Activated naive CD8-positive, alpha-beta T cell treated with anti-CD3 and anti-CD28 coated beads for 36 hours (primary cell): ENCODE measurements around the gene ADGRG2. TPM values are rescaled to one million over a fixed set of nuclear protein-coding genes. Genes with fewer than 3 reads are reported as not detected.
"Not testable (repeated sequence)": the region's sequence is repeated elsewhere in the genome, so short reads cannot be mapped to it uniquely, and the experiment has no call there.

Experiments
- DNase-seq: peaks from one replicate; pipeline ENCODE4 v3.0.0; 2021
- H3K27ac Mint-ChIP-seq: one replicate; pipeline ENCODE4 v1.8.0; 2022; ENCODE audit warnings: mild to moderate bottlenecking, moderate library complexity, mixed read lengths
- H3K27me3 Mint-ChIP-seq: one replicate; pipeline ENCODE4 v1.8.0; 2022; ENCODE audit warnings: mild to moderate bottlenecking, mixed read lengths
- H3K36me3 Mint-ChIP-seq: one replicate; pipeline ENCODE4 v1.8.0; 2021; ENCODE audit warnings: mild to moderate bottlenecking, mixed read lengths
- H3K4me1 Mint-ChIP-seq: one replicate; pipeline ENCODE4 v1.8.0; 2021; ENCODE audit warnings: mixed read lengths
- H3K4me3 Mint-ChIP-seq: one replicate; pipeline ENCODE4 v1.8.0; 2022; ENCODE audit warnings: mild to moderate bottlenecking, moderate library complexity, mixed read lengths
- H3K9me3 Mint-ChIP-seq: one replicate; pipeline ENCODE4 v1.8.0; 2022; ENCODE audit warnings: mixed read lengths
- total RNA-seq, 2 experiments: library from RNA; stranded (reverse); gene quantifications; one replicate each; pipeline ENCODE4 v1.2.3, GENCODE V29; 2021

Gene ADGRG2
- total RNA-seq, 2 experiments from 2014 or later = not detected

DNA sequence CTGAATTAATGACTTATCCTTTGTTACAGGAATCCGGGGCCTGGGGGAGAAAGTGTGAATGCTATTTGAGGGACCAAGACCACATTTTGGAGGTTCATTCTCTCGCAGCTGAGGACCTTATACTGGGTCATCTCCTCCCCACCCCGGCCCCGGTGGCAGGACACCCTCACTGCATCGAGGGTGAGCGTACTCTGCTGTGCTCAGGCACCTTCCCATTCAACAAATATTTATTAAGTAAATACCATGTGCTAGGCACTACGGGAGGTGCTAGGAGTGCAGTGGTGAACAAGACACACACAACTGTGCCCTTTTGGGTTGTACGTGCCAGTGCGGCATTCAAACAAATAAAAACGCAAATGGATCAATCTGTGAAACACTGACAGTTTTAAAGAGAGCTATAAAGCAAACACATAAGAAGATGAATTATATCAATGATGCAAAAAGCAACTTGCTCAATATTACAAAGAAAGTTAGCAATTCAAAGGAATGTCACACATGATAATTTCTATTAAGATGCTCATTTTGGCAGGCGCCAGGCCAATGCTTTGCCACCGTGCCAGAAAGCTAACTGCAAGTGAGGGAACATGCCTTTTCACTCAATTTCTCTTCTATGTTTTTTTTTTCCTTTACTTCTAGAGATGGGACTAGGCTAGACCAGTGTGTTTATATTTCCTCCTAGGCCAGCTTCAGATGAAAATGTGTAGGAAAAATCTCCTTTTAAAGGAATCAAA, 24.6 kb downstream of the ADGRG2 start:
- no peak for DNase-seq
- H3K4me3 Mint-ChIP-seq = no peak overlapping the region
- no peaks in the 10 kb centered on the region for H3K27me3 Mint-ChIP-seq
- H3K27ac Mint-ChIP-seq = no peak overlapping the region
- no peaks in the 10 kb centered on the region for H3K9me3 Mint-ChIP-seq
- no peaks in the 10 kb centered on the region for H3K4me1 Mint-ChIP-seq
- no peaks in the 10 kb centered on the region for H3K36me3 Mint-ChIP-seq

DNA sequence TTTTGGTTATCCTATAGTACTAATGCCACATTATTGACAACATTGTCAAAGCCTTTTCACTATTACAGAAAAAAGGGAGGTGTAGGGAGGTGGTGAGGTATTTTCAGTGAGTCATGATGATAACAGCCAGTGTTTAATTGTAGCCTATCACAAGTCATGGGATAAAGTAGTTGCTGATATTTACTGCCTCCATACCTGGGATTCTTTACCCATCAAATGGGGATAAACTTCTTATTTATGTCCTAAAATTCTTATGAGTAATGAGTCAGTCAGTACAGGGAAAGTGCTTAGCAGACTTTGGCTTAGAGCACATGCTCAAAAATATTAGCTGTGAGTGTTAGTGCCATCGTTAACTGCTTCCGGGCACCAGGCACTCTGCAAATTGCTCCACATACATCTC, 25.7 kb downstream of the ADGRG2 start:
- no peak for DNase-seq
- Mint-ChIP-seq H3K36me3 (no peaks in the 10 kb centered on the region), H3K4me1 (no peaks in the 10 kb centered on the region), H3K27me3 (no peaks in the 10 kb centered on the region), H3K9me3 (no peaks in the 10 kb centered on the region), H3K27ac (no peak overlapping the region), H3K4me3 (no peak overlapping the region)

DNA sequence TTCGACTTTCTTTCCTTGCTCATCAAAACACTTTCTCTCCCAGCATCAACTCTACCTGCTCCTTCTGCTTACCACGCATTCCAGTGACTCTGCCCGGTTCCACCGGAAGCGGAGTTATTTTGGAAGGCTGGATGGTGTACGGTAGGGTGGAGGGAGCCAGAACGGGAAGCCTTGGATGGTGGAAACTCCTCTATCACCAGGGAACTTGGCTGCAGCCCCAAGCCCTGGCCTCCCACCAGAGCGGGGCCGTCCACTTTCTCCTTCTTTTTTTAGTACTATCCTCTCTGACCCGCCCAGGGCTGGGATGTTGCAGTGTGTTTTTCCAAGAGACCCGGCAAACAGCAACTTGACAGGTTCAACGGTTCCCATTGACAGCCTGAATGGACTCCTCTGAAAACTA, 27.6 kb downstream of the ADGRG2 start:
- Mint-ChIP-seq H3K27ac (no peak overlapping the region), H3K27me3 (peaks cover 3% of the 10 kb centered on the region), H3K4me3 (no peak overlapping the region), H3K9me3 (peaks cover 3% of the 10 kb centered on the region), H3K4me1 (no peaks in the 10 kb centered on the region), H3K36me3 (no peaks in the 10 kb centered on the region)
- no peak for DNase-seq

DNA sequence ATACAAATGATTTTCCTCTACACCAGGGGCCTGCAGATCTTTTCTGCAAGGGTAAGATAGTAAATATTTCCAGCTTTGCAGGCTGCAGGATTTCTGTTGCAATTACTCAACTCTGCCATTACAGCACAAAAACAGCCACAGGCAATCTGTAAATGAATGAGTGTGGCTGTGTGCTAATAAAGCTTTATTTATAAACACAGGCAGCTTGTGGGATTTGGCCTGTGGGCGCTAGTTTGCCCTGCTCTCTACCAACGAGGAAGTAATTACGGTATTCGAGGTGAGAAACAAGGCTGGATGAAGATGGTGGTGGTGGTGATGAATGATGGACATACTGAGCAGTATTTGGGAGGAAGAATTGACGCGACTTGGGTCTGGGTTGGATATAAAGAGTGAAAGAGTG, 30.7 kb downstream of the ADGRG2 start:
- DNase-seq = no peak
- Mint-ChIP-seq H3K9me3 (peaks cover 6% of the 10 kb centered on the region), H3K36me3 (no peaks in the 10 kb centered on the region), H3K4me1 (no peaks in the 10 kb centered on the region), H3K27ac (no peak overlapping the region), H3K4me3 (no peak overlapping the region), H3K27me3 (peaks cover 3% of the 10 kb centered on the region)

DNA sequence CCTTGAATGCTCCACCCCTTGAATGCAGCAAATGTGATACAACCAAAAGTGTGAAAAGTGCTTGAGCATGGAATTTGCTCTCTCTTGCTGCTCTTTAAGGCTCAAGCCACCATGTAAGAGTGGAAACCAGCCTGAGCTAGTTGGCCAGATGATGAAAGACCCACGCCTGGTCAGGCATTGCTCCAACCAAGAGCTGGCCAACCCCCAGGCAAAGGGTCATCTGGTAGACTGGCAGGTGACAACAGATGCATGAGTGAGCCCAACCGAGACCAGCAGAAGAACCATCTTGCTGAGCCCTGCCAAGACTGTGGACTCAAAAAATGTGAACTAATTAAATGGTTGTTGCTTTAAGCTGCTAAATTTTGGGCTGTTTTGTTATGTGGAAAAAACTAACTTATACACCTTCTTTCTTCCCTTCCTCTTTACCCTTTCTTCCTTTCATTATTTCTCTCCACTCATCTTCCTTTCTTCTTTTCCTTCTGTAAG, 32.7 kb downstream of the ADGRG2 start:
- no peak for DNase-seq
- Mint-ChIP-seq H3K27ac (no peak overlapping the region), H3K9me3 (peaks cover 6% of the 10 kb centered on the region), H3K4me3 (no peak overlapping the region), H3K27me3 (peaks cover 3% of the 10 kb centered on the region), H3K36me3 (no peaks in the 10 kb centered on the region), H3K4me1 (no peaks in the 10 kb centered on the region)

DNA sequence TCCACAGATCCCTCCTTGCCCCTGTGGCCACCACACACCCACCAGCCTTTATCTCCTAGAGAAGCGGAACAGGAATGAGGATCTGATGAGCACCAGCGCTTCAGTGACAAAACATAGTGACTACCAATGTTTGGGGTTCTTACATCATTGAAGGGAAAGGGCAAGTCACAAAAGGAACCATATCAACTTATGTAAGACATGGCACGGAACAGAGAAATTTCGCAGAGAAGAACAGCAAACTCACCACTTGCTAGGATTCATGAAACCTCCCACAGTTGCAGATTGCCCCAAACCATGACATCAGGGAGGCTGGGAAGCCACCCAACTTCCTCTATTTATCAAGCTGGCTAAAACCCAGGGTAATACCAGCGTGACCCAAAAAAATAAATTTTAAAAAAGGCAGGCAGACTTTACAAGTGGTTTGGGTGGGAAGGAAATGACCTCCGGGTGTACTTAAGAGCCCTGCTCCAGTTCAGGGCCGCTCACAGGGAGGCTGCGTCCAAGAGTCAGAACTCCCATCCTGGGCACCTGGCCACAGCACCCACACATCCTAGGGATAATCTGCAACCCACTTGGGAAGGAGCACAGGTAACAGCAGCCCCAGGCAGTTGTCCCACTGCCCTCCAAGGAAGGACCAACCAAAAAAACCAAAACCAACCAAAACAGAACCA, 36.0 kb downstream of the ADGRG2 start:
- Mint-ChIP-seq H3K4me1 (no peaks in the 10 kb centered on the region), H3K27me3 (peaks cover 3% of the 10 kb centered on the region), H3K27ac (no peak overlapping the region), H3K9me3 (peaks cover 6% of the 10 kb centered on the region), H3K4me3 (no peak overlapping the region), H3K36me3 (no peaks in the 10 kb centered on the region)
- no peak for DNase-seq

DNA sequence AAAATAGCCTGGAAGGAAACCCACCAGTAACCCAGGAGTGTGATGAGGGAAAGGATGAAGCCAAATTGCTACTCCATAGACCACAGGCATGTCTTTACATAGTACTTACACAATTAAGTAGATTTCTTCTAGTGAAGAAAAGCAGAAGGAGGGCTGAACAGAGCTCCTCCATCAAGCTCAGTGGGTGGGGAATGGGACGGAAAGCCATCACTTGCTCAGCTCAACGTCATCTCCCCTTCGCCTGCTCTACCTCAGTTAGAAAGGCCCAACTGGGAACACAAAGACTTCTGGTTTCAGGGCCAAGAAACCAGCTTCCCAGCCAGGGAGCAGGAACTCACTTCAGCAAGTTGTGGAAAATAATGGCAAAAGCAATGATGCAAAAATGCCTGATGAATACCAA, 36.6 kb downstream of the ADGRG2 start:
- H3K27me3 Mint-ChIP-seq = peaks cover 3% of the 10 kb centered on the region
- no peaks in the 10 kb centered on the region for H3K4me1 Mint-ChIP-seq
- H3K4me3 Mint-ChIP-seq = no peak overlapping the region
- no peak for DNase-seq
- H3K27ac Mint-ChIP-seq = no peak overlapping the region
- peaks cover 6% of the 10 kb centered on the region for H3K9me3 Mint-ChIP-seq
- no peaks in the 10 kb centered on the region for H3K36me3 Mint-ChIP-seq

DNA sequence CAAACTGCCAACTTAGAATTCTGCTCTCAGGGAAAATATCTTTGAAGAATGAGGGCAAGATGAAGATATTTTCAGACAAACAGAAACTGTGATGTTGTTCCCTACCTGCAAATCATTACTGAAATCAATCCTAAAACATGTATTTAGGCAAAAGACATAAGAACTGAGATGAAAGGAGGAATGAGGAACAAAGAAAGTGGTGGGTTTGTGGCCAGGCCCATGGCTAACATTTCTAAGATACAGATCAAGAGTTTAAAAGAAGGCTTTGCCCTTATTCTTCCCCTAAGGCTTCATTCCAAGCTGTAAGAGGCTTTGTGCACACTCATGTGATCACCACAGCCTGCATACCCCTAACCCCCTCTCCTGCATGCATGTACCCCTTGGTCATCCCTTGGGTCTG, 46.5 kb downstream of the ADGRG2 start:
- Mint-ChIP-seq H3K27ac (no peak overlapping the region), H3K4me3 (no peak overlapping the region), H3K36me3 (no peaks in the 10 kb centered on the region), H3K27me3 (no peaks in the 10 kb centered on the region), H3K4me1 (no peaks in the 10 kb centered on the region), H3K9me3 (no peaks in the 10 kb centered on the region)
- DNase-seq = no peak

DNA sequence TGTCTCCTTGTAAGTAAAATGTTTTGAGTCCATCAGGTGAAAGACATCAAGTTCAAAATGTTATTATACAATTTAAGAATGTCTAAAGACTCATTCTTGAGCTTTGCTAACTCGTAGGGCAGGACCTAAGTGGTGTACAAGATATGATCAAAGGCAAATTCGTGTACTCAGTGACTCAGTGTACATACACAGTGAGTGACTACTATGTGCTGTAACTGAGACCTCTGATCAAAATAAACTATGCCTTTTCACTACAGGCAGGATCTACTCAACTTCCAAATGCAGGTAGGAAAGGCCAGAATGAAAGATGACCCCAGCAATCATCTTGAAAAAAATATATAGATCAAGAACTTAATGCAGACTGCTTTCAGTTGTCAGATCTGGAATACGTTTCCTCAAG, 49.9 kb downstream of the ADGRG2 start:
- no peak for DNase-seq
- H3K27me3 Mint-ChIP-seq = no peaks in the 10 kb centered on the region
- no peak overlapping the region for H3K4me3 Mint-ChIP-seq
- no peaks in the 10 kb centered on the region for H3K9me3 Mint-ChIP-seq
- no peak overlapping the region for H3K27ac Mint-ChIP-seq
- H3K36me3 Mint-ChIP-seq = no peaks in the 10 kb centered on the region
- no peaks in the 10 kb centered on the region for H3K4me1 Mint-ChIP-seq

DNA sequence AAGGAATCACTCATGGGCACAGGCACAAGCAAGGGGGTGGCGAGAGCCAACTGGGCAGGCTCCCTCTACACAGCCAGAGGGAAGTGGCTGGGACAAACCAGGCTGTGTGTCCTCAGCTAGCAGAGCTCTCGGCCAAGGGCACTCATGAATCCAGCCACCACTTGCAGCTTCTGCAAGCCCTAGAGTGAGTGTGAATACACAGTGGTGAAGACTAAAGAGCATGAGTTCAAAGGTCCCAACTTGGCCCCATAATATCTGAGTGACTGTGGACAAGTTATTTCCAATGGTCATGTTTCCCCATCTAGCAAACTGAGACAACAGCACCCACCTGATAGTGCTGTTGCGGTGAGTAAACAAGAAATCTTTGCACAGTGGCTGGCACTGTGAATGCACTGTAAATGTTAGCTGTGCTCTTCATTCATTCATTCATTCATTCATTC, 51.7 kb downstream of the ADGRG2 start:
- Mint-ChIP-seq H3K27me3 (no peaks in the 10 kb centered on the region), H3K9me3 (no peaks in the 10 kb centered on the region), H3K36me3 (no peaks in the 10 kb centered on the region), H3K27ac (no peak overlapping the region), H3K4me3 (no peak overlapping the region), H3K4me1 (no peaks in the 10 kb centered on the region)
- DNase-seq = no peak

DNA sequence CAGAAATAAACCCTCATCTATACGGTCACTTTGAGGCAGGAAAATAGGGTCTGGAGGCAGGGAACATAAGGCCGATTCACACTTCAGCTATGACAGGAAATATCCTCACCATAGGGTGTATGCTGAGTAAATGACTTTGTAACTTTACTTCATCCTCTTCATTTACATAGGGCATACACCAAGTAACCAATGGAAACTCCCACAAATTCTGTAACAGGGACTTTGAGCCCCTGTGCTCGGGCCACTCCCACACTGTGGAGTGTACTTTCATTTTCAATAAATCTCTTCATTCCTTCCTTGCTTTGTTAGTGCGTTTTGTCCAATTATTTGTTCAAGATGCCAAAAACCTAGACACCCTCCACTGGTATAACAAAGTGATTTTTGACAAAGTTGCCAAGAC, 55.3 kb downstream of the ADGRG2 start:
- not testable (repeated sequence) for H3K27ac Mint-ChIP-seq, H3K27me3 Mint-ChIP-seq, H3K4me1 Mint-ChIP-seq, H3K36me3 Mint-ChIP-seq, DNase-seq, H3K9me3 Mint-ChIP-seq, H3K4me3 Mint-ChIP-seq

DNA sequence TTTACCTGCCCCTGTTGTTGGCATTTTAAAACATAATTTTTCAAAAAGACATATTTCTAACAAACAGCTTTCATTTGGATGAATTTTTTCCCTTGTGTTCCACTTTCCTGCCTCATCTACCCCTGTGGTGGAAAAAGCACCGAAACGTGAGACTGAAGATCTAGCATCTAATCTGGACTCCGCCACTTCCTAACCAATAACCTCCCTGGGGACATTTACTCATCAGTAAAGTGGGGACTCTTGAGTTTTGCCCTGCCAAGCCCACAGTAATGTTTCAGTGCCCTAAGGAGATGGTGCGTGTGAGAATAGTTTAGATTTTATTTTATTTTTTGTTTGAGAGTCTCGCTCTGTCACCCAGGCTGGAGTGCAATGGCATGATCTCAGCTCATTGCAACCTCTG, 56.7 kb downstream of the ADGRG2 start:
- Mint-ChIP-seq H3K27ac (no peak overlapping the region), H3K36me3 (no peaks in the 10 kb centered on the region), H3K4me1 (no peaks in the 10 kb centered on the region), H3K9me3 (no peaks in the 10 kb centered on the region), H3K4me3 (no peak overlapping the region), H3K27me3 (no peaks in the 10 kb centered on the region)
- DNase-seq = no peak

DNA sequence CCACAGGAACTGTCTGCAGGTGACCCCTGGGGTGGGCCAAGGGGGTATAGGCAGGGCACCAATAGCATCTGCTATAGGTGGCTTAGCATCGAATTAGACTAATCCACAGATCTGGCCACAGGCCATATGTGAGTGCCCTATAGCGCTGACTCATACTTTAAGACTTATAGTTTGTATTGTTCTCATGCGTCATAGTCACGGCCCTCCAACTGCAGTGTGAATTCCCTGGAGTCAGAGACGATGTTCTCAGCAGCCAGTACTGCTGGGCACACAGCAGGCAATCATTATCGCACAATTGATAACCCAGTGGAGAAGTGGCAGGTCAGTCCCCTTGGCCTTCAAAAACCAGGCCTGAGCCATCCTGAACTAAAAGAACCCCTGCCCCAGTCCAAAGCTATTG, 58.1 kb downstream of the ADGRG2 start:
- H3K27me3 Mint-ChIP-seq = no peaks in the 10 kb centered on the region
- no peak overlapping the region for H3K4me3 Mint-ChIP-seq
- no peaks in the 10 kb centered on the region for H3K4me1 Mint-ChIP-seq
- no peak overlapping the region for H3K27ac Mint-ChIP-seq
- H3K9me3 Mint-ChIP-seq = no peaks in the 10 kb centered on the region
- no peak for DNase-seq
- no peaks in the 10 kb centered on the region for H3K36me3 Mint-ChIP-seq

DNA sequence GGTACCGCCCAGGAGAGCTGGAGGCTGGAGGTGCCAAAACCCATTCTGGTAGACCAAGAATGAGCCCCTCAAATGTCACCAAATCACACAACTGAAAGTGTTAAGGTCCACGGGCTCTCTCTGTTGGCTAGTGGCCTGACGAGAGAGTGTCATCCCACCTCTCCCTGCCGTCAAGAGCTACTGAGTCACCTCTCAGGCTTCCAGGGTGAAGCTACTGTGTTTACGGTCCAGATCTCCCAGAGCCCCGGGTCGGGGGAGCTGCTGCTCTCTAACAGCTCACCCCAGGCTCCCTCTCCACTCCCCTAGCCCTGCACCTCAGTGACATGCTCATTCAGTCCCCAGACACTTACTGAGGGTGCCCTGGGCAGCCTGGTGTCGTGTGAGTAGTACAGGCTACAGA, 59.2 kb downstream of the ADGRG2 start:
- no peak for DNase-seq
- no peak overlapping the region for H3K27ac Mint-ChIP-seq
- no peaks in the 10 kb centered on the region for H3K27me3 Mint-ChIP-seq
- H3K36me3 Mint-ChIP-seq = no peaks in the 10 kb centered on the region
- H3K4me1 Mint-ChIP-seq = no peaks in the 10 kb centered on the region
- H3K4me3 Mint-ChIP-seq = no peak overlapping the region
- H3K9me3 Mint-ChIP-seq = no peaks in the 10 kb centered on the region

DNA sequence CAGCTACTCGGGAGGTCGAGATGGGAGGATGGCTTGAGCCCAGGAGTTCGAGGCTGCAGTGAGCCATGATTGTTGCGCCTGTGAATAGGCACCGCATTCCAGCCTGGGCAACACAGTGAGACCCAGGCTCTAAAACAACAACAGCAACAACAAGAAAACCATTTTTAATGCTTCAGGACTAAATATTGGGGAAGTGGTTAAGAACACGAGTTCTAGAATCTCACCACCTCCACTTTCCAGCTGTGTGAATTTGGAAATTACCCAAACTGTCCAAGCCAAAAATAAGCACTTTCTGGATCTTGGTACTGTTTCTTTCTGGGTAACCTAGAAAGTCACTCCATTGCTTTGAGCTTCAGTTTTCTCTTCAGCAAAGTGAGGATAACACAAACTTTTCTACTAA, 63.2 kb downstream of the ADGRG2 start:
- no peaks in the 10 kb centered on the region for H3K4me1 Mint-ChIP-seq
- H3K36me3 Mint-ChIP-seq = no peaks in the 10 kb centered on the region
- no peaks in the 10 kb centered on the region for H3K9me3 Mint-ChIP-seq
- no peak for DNase-seq
- H3K27me3 Mint-ChIP-seq = no peaks in the 10 kb centered on the region
- H3K27ac Mint-ChIP-seq = no peak overlapping the region
- H3K4me3 Mint-ChIP-seq = no peak overlapping the region

DNA sequence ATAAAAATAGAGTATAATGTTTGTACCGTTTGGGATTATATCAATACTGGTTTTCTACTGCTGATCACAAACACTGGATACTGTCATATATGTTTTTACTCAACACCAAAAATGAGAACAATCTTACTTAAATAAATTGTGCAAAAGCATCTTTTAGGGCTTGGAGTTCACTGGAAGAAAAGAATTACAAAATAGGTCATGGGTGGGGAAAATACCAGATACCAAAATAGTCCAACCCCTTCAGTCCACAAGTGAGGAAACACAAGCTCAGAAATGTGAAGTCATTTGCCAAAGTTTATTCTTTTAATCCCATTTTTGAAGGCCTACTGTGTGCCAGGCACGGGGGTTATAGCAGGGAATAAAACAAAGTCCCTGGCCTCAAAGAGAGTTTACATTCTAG, 64.4 kb downstream of the ADGRG2 start:
- no peak for DNase-seq
- no peak overlapping the region for H3K27ac Mint-ChIP-seq
- H3K4me1 Mint-ChIP-seq = no peaks in the 10 kb centered on the region
- H3K9me3 Mint-ChIP-seq = no peaks in the 10 kb centered on the region
- no peak overlapping the region for H3K4me3 Mint-ChIP-seq
- no peaks in the 10 kb centered on the region for H3K36me3 Mint-ChIP-seq
- H3K27me3 Mint-ChIP-seq = no peaks in the 10 kb centered on the region
